Astrocyte (in vitro differentiated cells and primary cell): Measurements from ENCODE around the gene SPO11. TPM values are rescaled to one million over a fixed set of nuclear protein-coding genes. Genes with fewer than 3 reads are reported as not detected.

Experiments
- DNase-seq: peaks from one replicate; pipeline ENCODE4 v3.0.0-alpha.2; 2010; ENCODE audit warnings: low read depth
- FAIRE-seq: peaks from 2 replicates; lab custom pipeline; 2011; peaks lifted over from hg19 to GRCh38; lab: Jason Lieb, UNC
- H2AFZ ChIP-seq: 2 replicates; pipeline ENCODE4 v1.6.0; 2012; ENCODE audit warnings: low read depth, low read length, inconsistent platforms
- H3K27ac ChIP-seq: 2 replicates; pipeline ENCODE4 v1.5.1; 2011; ENCODE audit warnings: low read depth, low read length, inconsistent platforms
- H3K27me3 ChIP-seq: 2 replicates; pipeline ENCODE4 v1.6.0; 2011; ENCODE audit warnings: low read length, inconsistent platforms; ENCODE audit not compliant: insufficient read depth
- H3K36me3 ChIP-seq: 2 replicates; pipeline ENCODE4 v1.5.1; 2011; ENCODE audit warnings: low read length, inconsistent platforms; ENCODE audit not compliant: insufficient read depth
- H3K4me1 ChIP-seq: 2 replicates; pipeline ENCODE4 v1.5.1; 2011; ENCODE audit warnings: low read length, inconsistent platforms; ENCODE audit not compliant: insufficient read depth
- H3K4me2 ChIP-seq: 2 replicates; pipeline ENCODE4 v1.6.0; 2012; ENCODE audit warnings: low read length, inconsistent platforms
- H3K4me3 ChIP-seq: 2 replicates; pipeline ENCODE4 v1.5.1; 2011; ENCODE audit warnings: low read depth, mild to moderate bottlenecking, low read length, inconsistent platforms; ENCODE audit not compliant: insufficient read depth
- H3K79me2 ChIP-seq: 2 replicates; pipeline ENCODE4 v1.6.0; 2012; ENCODE audit warnings: mild to moderate bottlenecking, low read length, inconsistent platforms; ENCODE audit not compliant: insufficient read depth
- H3K9ac ChIP-seq: 2 replicates; pipeline ENCODE4 v1.6.0; 2012; ENCODE audit warnings: mild to moderate bottlenecking, low read length, inconsistent platforms
- H3K9me3 ChIP-seq: 2 replicates; pipeline ENCODE4 v1.5.1; 2012; ENCODE audit warnings: low read depth, mild to moderate bottlenecking, low read length, inconsistent platforms; ENCODE audit not compliant: insufficient read depth
- H4K20me1 ChIP-seq: 2 replicates; pipeline ENCODE4 v1.6.0; 2012; ENCODE audit warnings: low read length, inconsistent platforms; ENCODE audit not compliant: insufficient read depth
- H3K27ac Mint-ChIP-seq: one replicate; pipeline ENCODE4 v1.8.0; 2021; ENCODE audit warnings: mild to moderate bottlenecking, mixed read lengths; ENCODE audit not compliant: unreplicated experiment
- H3K27me3 Mint-ChIP-seq: one replicate; pipeline ENCODE4 v1.8.0; 2021; ENCODE audit warnings: low read depth, mixed read lengths; ENCODE audit not compliant: unreplicated experiment
- H3K36me3 Mint-ChIP-seq: one replicate; pipeline ENCODE4 v1.8.0; 2021; ENCODE audit warnings: low read depth, mixed read lengths; ENCODE audit not compliant: unreplicated experiment
- H3K4me1 Mint-ChIP-seq: one replicate; pipeline ENCODE4 v1.8.0; 2021; ENCODE audit warnings: low read depth, mixed read lengths; ENCODE audit not compliant: unreplicated experiment
- H3K4me3 Mint-ChIP-seq: one replicate; pipeline ENCODE4 v1.8.0; 2021; ENCODE audit warnings: mild to moderate bottlenecking, moderate library complexity, mixed read lengths; ENCODE audit not compliant: unreplicated experiment
- H3K9me3 Mint-ChIP-seq: one replicate; pipeline ENCODE4 v1.8.0; 2021; ENCODE audit warnings: mild to moderate bottlenecking, mixed read lengths; ENCODE audit not compliant: unreplicated experiment
- EZH2 ChIP-seq: IDR thresholded peaks from 2 replicates; pipeline ENCODE4 v1.6.1; 2012; ENCODE audit warnings: mild to moderate bottlenecking, low read length, inconsistent platforms; ENCODE audit not compliant: insufficient read depth
- total RNA-seq: library from RNA; stranded (reverse); gene quantifications from 2 replicates; pipeline ENCODE4 v1.2.1, GENCODE V29; 2021
- TF ChIP-seq, protein P1 (sequence below): IDR thresholded peaks from 2 replicates; pipeline ENCODE4 v1.5.1; 2011; ENCODE audit warnings: low read depth, mild to moderate bottlenecking, inconsistent platforms, low read length, moderate library complexity; ENCODE audit not compliant: insufficient read depth

SPO11 gene
- total RNA-seq, 1 donor from 2014 or later = not detected

DNA sequence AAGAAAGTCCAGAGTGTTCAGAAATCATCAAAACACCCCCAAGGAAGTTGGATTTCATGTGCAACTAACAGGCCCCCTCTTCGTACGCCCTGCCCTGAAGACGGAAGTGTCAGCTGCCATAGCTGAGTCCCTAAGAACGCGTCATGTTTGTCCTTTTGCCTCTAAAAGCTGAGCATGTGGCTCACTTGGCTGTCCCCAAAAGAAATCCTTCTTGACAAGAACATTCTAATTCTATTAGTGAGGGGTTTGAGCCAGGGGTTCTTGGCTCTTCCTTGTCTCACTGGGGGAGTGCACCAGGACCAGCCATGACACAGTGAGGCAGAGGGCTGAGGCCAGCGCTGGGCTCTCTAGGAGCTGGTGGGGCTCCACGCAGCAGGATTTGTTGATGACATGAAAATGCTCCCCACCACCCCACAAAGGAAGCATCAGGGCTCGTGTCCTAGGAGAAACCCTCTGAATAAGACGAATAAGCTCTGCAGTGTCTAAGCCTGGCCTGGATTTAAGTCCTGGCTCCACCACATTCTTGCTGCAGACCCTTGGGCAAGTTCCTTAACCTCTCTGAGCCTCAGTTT is 20.0 kb upstream of the SPO11 start:
- Mint-ChIP-seq H3K27ac (peak overlapping the region; percentile 8), H3K27me3 (peaks cover 29% of the 10 kb centered on the region), H3K4me1 (peaks cover under 1% of the 10 kb centered on the region), H3K9me3 (peaks cover 2% of the 10 kb centered on the region), H3K4me3 (no peak overlapping the region), H3K36me3 (no peaks in the 10 kb centered on the region)
- H3K36me3 ChIP-seq = no peaks in the 10 kb centered on the region
- no peaks in the 10 kb centered on the region for H4K20me1 ChIP-seq
- H3K9ac ChIP-seq = no peak overlapping the region
- H3K4me3 ChIP-seq = no peak overlapping the region
- peaks cover 25% of the 10 kb centered on the region for H3K27me3 ChIP-seq
- DNase-seq (no peak), FAIRE-seq (no peak)
- H2AFZ ChIP-seq = no peak overlapping the region
- no peaks in the 10 kb centered on the region for H3K4me1 ChIP-seq
- H3K9me3 ChIP-seq = no peaks in the 10 kb centered on the region
- no peak overlapping the region for H3K4me2 ChIP-seq
- H3K79me2 ChIP-seq = no peaks in the 10 kb centered on the region
- TF ChIP-seq, protein P1, sequence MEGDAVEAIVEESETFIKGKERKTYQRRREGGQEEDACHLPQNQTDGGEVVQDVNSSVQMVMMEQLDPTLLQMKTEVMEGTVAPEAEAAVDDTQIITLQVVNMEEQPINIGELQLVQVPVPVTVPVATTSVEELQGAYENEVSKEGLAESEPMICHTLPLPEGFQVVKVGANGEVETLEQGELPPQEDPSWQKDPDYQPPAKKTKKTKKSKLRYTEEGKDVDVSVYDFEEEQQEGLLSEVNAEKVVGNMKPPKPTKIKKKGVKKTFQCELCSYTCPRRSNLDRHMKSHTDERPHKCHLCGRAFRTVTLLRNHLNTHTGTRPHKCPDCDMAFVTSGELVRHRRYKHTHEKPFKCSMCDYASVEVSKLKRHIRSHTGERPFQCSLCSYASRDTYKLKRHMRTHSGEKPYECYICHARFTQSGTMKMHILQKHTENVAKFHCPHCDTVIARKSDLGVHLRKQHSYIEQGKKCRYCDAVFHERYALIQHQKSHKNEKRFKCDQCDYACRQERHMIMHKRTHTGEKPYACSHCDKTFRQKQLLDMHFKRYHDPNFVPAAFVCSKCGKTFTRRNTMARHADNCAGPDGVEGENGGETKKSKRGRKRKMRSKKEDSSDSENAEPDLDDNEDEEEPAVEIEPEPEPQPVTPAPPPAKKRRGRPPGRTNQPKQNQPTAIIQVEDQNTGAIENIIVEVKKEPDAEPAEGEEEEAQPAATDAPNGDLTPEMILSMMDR = no peak
- no peak for TF ChIP-seq EZH2
- H3K27ac ChIP-seq = no peak overlapping the region

DNA sequence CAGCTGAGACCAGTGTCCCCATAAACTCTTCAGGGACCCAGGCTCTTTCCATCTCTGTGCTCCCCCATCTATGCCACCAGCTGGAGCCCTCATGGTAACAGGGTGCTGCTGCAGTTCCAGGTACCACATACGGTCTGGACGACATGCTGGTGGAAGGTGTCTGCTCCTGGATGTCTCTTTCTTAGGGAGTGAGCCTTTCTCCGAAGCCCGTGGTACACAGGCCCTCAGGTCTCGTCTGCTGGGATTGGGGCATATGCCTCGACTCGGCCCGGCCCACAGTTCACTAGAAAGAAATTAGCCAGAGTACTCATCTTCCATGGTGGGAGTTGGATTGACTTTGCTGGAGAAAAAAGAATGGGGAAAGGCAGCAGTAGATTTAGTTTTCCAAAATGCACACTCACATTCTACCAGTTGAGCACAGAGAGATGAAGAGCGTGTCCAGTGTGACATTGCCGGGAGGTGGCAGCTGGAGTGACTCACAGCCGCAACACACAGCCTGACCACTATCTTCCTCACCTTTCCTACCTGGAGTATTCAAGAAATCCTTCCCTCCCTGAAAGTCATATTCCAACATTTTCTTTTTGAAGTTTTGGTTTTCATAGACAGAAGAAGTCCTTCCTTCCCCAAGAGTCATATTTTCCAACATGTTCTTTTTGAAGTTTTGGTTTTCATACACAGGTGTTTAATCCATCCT is 18.6 kb upstream of the SPO11 start:
- Mint-ChIP-seq H3K36me3 (no peaks in the 10 kb centered on the region), H3K27ac (no peak overlapping the region), H3K4me1 (peaks cover 3% of the 10 kb centered on the region), H3K4me3 (no peak overlapping the region), H3K27me3 (peaks cover 36% of the 10 kb centered on the region), H3K9me3 (peaks cover 1% of the 10 kb centered on the region)
- peaks cover 25% of the 10 kb centered on the region for H3K27me3 ChIP-seq
- FAIRE-seq (no peak), DNase-seq (no peak)
- H4K20me1 ChIP-seq = no peaks in the 10 kb centered on the region
- H3K9me3 ChIP-seq = no peaks in the 10 kb centered on the region
- no peak overlapping the region for H3K9ac ChIP-seq
- H3K79me2 ChIP-seq = no peaks in the 10 kb centered on the region
- no peak overlapping the region for H3K27ac ChIP-seq
- no peaks in the 10 kb centered on the region for H3K4me1 ChIP-seq
- no peaks in the 10 kb centered on the region for H3K36me3 ChIP-seq
- no peak overlapping the region for H3K4me3 ChIP-seq
- no peak overlapping the region for H3K4me2 ChIP-seq
- no peak overlapping the region for H2AFZ ChIP-seq
- TF ChIP-seq, protein P1 = no peak
- TF ChIP-seq EZH2 = no peak

DNA sequence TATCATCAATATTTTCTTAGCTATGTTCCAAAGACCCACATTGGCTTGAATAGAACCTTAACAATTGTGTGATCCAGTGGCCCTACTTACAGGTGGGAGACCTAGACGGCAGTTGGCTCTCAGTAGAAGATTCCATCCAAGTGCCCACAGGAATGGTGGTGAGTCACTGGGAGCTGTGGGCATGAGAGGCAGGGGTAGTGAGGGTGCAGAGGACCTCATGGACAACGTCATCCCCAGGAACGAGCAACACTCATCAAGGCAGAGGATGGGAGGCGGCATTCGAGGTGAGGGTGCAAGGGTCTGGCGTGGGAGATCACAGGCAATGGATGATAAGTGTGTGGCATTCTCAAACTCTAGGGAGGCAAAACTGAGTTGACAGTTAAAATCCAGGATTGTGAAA is 17.5 kb upstream of the SPO11 start:
- no peaks in the 10 kb centered on the region for H3K36me3 Mint-ChIP-seq
- peaks cover 33% of the 10 kb centered on the region for H3K27me3 Mint-ChIP-seq
- H3K27ac ChIP-seq = no peak overlapping the region
- FAIRE-seq (no peak), DNase-seq (no peak)
- no peaks in the 10 kb centered on the region for H3K9me3 ChIP-seq
- no peak overlapping the region for H2AFZ ChIP-seq
- no peaks in the 10 kb centered on the region for H3K79me2 ChIP-seq
- H3K36me3 ChIP-seq = no peaks in the 10 kb centered on the region
- no peaks in the 10 kb centered on the region for H3K9me3 Mint-ChIP-seq
- no peak overlapping the region for H3K27ac Mint-ChIP-seq
- peaks cover 3% of the 10 kb centered on the region for H3K4me1 Mint-ChIP-seq
- H3K4me3 ChIP-seq = no peak overlapping the region
- H4K20me1 ChIP-seq = no peaks in the 10 kb centered on the region
- TF ChIP-seq, protein P1 = no peak
- TF ChIP-seq EZH2 = no peak
- H3K4me3 Mint-ChIP-seq = no peak overlapping the region
- H3K4me2 ChIP-seq = no peak overlapping the region
- no peaks in the 10 kb centered on the region for H3K4me1 ChIP-seq
- peaks cover 25% of the 10 kb centered on the region for H3K27me3 ChIP-seq
- no peak overlapping the region for H3K9ac ChIP-seq
